H1 (cell line): ENCODE data around the gene LY6G6D.

Experiments used
- EZH2 ChIP-seq: fragments of 200-600 bp; sonication (generic); IDR thresholded peaks from 2 replicates; pipeline ENCODE4 v1.7.1; 2012; ENCODE audit warnings: low read depth, mild to moderate bottlenecking, moderate library complexity, low read length, inconsistent platforms; ENCODE audit not compliant: severe bottlenecking
- POLR2A ChIP-seq, 2 experiments: IDR thresholded peaks; 1 replicate in 1 of 2; 2 replicates in 1 of 2; pipeline ENCODE4 v1.6.1; 2011; ENCODE audit warnings: low read depth in 2 of 2, low read length in 2 of 2, mild to moderate bottlenecking in 2 of 2; ENCODE audit errors: control extremely low read depth in 1 of 2
- POU5F1 ChIP-seq: IDR thresholded peaks from 2 replicates; pipeline ENCODE4 v1.6.1; 2011; ENCODE audit warnings: low read depth, mild to moderate bottlenecking, low read length, moderate library complexity
- RXRA ChIP-seq: IDR thresholded peaks from 2 replicates; pipeline ENCODE4 v1.6.1; 2011; ENCODE audit warnings: low read depth, mild to moderate bottlenecking, low read length, moderate library complexity; ENCODE audit not compliant: insufficient read depth
- SP4 ChIP-seq: IDR thresholded peaks from 2 replicates; pipeline ENCODE4 v1.6.1; 2012; ENCODE audit warnings: low read length, inconsistent platforms
- TF ChIP-seq, protein P1 (sequence below), 3 experiments: IDR thresholded peaks; 1 replicate in 2 of 3; 2 replicates in 1 of 3; pipeline versions ENCODE4 v1.5.1 to v1.6.1; 2011; ENCODE audit warnings: low read length in 3 of 3, mild to moderate bottlenecking in 3 of 3, inconsistent platforms in 2 of 3, low read depth in 1 of 3, moderate library complexity in 1 of 3; ENCODE audit not compliant: insufficient read depth in 1 of 3; ENCODE audit errors: control extremely low read depth in 1 of 3

DNA sequence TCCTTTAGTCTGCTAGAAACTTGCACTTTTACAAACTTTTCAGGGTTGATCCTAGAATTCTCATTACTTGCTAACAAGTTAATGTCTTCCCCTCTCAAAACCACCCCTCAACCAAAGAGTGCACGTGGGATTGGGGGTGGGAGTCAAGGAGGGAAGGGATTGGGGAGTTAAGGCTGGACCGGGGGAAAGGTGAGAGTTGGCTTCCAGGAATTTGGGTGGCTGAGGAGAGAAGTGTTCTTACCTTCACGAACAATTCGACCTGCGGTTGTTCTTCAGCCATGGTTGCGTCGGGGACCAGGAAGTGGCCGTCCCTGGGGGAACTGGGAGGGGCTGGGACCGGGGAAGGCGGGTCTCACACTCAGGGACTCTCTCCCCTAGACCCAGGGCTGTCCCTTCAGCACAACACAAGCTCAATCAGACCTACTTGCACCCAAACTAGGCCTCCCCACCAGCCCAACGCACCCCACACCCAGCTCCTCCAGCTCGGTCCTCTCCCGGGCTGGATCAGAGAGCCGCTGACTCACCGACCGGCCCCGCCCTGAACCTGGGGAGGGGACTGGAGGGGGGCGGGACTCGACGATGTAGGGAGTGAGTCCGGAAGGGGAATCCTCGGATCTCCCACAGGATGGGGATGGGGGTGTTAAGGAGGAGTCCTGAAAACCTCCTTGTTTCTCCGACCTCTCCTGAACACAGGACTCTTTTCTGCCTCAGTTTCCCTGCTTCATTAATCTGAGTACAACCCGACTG is 21.0 kb downstream of the LY6G6D start, which contains the start of gene CLIC1:
- no peak for TF ChIP-seq EZH2
- no peak for TF ChIP-seq POU5F1
- TF ChIP-seq POLR2A (IDR thresholded peaks at IDR 0.05; ENCODE audit: control extremely low read depth in 1 of 2, low read depth in 2 of 2, low read length in 2 of 2): peak in 1 of 2 experiments; percentile 78; a peak in 2 of 3 replicates
- TF ChIP-seq RXRA: no peak
- TF ChIP-seq SP4: no peak
- TF ChIP-seq, protein P1, sequence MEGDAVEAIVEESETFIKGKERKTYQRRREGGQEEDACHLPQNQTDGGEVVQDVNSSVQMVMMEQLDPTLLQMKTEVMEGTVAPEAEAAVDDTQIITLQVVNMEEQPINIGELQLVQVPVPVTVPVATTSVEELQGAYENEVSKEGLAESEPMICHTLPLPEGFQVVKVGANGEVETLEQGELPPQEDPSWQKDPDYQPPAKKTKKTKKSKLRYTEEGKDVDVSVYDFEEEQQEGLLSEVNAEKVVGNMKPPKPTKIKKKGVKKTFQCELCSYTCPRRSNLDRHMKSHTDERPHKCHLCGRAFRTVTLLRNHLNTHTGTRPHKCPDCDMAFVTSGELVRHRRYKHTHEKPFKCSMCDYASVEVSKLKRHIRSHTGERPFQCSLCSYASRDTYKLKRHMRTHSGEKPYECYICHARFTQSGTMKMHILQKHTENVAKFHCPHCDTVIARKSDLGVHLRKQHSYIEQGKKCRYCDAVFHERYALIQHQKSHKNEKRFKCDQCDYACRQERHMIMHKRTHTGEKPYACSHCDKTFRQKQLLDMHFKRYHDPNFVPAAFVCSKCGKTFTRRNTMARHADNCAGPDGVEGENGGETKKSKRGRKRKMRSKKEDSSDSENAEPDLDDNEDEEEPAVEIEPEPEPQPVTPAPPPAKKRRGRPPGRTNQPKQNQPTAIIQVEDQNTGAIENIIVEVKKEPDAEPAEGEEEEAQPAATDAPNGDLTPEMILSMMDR (IDR thresholded peaks at IDR 0.05; ENCODE audit: control extremely low read depth in 1 of 3, insufficient read depth in 1 of 3, low read depth in 1 of 3, low read length in 3 of 3): no peak
